GF-D8 (cell line): ENCODE results near the gene PDZD2.
"Not testable (repeated sequence)": the region's sequence is repeated elsewhere in the genome, so short reads cannot be mapped to it uniquely, and the experiment has no call there.

Experiments used
- DNase-seq: peaks from one replicate; lab custom pipeline; 2025; lab: John Stamatoyannopoulos, UW

PDZD2 gene

GRCh38 chr5:32102254-32102986 is 463.5 kb downstream of the PDZD2 start:
- DNase-seq: no peak

GRCh38 chr5:32103521-32103920 is 464.6 kb downstream of the PDZD2 start:
- no peak for DNase-seq

- no peak for DNase-seq
Measured at GRCh38 chr5:32107291-32107690, 468.4 kb downstream of the PDZD2 start.

DNA sequence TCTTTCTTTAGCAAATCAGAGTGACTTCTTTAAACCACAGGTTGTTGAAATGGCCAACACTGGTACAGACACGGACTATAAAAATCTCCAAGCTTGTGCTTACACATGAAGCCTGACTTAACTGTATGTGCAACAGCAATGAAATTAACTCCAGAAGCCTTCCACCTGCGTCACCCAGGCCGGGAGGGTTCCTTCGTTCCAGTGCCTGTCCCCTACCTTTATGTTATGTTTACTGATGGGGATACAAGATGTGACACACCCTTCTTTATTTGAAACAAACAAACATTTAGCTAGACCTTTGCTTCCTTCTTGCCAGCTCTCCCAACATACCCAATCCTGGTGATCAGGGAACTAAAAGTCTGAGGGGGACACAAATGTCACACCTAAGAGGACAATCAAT is 469.2 kb downstream of the PDZD2 start:
- DNase-seq: no peak

DNA sequence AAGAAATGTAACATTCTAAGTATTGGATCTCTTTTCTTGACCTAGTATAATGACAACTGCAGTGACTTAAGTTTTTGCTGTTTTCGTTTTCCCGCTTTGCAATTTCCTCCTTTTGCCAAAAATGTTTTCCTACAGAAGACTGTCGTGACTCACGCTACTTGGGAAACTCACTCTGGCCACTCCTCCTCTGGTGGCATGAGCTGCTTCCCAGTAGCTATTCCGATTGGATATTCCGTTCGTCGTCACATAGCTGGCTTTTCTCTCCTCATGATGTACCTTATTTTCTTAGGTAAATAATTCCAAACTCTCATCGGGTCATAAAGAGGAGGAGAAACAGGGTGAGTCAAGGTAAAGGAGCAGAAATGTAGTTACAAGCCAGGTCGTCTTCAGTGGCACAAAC is 470.3 kb downstream of the PDZD2 start:
- DNase-seq: no peak

DNA sequence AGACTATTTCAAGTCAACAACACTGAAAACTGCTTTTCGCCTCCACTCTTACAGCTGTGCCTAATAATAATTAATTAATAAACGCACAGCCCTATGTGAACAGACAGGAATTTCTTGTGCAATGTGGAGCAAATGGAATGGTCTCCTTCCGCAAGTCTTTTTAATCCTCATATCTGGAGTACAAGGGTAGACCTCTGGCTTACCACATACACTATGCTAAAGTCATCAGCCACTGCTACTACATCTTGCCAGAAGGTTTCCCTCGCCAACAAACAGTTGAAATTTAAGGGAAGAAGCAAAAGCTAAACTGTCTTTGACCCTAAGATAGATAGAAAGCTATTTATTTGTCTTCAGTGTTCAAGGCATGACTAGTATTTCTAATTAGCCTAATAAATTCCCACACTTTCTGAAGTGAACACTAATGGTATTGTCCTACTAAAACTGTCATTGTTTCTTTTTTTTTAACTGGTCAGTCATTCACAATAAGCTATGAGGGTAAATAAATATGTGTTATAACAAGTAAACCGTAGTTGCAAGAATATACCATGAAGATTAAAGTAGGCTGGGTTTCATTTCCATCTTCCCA is 471.3 kb downstream of the PDZD2 start:
- DNase-seq: no peak

DNA sequence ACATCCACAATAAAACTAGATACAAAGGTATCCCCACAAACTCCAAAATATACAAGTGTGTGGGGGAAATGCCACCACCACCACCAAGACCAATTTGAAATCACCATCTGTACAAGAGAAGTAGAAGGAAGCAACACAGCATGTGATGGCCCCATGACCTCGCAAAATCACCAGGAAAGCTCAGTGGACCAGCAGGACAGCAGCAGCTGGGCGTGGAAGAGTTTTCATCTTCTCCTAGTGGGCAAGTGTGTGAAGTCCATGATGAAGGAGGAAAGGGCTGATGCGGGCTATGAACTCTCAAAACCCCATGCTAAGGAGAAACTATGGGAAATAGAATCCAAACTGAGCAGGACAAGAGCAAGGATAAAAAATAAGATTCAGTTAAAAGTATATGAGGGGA is 477.1 kb downstream of the PDZD2 start:
- DNase-seq: no peak

- no peak for DNase-seq
Measured at GRCh38 chr5:32116574-32117313, 477.8 kb downstream of the PDZD2 start.

- DNase-seq: not testable (repeated sequence)
Measured at GRCh38 chr5:32118922-32119321, 480.0 kb downstream of the PDZD2 start.

- DNase-seq: no peak
Measured at GRCh38 chr5:32123058-32123805, 484.3 kb downstream of the PDZD2 start.

GRCh38 chr5:32123889-32124676 is 485.2 kb downstream of the PDZD2 start:
- no peak for DNase-seq

- DNase-seq: no peak
Measured at GRCh38 chr5:32126691-32127090, 487.8 kb downstream of the PDZD2 start.

GRCh38 chr5:32127711-32128110 is 488.8 kb downstream of the PDZD2 start:
- DNase-seq: no peak

DNA sequence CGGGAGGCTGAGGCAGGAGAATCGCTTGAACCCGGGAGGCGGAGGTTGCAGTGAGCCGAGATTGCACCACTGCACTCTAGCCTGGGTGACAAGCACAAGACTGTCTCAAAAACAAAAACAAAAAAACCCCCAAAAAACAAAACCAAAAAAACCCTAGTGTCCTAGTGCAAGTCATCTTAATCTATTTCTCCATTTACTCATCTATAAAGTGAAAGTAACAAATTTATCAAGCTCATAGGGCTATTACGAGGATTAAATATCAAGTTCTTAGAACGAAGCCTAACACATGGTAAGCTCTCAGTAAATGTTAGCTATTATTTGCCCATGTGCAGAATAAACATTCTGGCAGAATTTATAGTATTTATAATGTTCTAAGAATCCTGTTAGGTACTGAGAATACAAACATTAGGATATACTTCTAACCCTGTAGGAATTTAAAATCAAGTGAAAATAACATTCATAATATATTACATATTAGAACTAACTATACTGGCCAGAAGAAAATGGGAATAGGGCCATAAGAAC is 490.2 kb downstream of the PDZD2 start:
- DNase-seq: no peak

- no peak for DNase-seq
Measured at GRCh38 chr5:32130865-32131264, 491.9 kb downstream of the PDZD2 start.

DNA sequence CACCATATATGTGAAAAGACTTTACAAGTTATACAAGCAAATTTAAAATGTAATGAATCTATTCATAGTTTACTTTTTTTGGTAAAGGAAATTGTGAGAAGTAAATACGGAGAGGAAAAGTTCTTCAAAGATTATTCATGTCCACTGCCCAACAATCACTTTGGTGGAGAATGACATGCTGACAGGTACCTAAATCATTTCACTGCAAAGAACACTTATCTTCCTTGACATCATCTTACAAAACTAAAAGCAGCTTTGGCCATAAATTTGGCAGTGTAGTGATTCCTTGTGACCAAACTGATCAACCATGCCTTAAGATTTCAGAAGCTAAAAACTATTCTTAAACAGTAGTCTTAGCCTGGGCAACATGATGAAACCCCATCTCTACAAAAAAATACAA is 492.7 kb downstream of the PDZD2 start:
- DNase-seq: no peak

DNA sequence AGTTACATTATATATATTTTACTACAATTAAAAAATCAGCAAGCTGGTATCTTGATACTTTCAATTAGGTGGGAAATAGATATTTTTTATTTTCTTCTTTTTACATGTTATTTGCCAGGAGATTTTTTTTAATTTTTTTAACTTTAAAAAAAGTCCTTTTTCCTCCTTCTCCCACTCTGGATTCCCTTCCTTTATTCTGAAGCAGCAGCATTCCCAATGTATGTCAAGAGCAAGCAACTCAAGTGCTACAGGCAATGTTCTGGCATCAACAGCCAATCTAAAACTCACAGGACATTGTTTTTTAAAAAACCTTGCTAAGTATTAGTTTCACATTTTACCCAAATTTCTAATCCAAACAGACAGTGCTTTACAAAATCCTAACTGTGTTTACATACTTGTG is 493.8 kb downstream of the PDZD2 start:
- DNase-seq: no peak

- DNase-seq: no peak
Measured at GRCh38 chr5:32135086-32135485, 496.2 kb downstream of the PDZD2 start.

DNA sequence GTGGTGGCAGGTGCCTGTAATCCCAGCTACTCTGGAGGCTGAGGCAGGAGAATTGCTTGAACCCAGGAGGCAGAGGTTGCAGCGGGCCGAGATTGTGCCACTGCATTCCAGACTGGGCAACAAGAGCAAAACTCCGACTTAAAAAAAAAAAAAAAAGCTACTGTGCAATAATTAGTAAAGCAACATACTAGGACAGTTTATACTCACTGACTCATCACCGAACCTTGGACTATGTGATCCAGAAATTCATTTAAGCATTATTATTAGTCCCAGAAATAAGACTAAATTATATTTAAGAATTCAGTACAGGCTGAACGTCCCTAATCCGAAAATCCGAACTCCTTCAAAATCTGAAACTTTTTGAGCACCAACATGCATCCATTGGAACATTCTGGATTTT is 497.4 kb downstream of the PDZD2 start:
- DNase-seq: no peak

DNA sequence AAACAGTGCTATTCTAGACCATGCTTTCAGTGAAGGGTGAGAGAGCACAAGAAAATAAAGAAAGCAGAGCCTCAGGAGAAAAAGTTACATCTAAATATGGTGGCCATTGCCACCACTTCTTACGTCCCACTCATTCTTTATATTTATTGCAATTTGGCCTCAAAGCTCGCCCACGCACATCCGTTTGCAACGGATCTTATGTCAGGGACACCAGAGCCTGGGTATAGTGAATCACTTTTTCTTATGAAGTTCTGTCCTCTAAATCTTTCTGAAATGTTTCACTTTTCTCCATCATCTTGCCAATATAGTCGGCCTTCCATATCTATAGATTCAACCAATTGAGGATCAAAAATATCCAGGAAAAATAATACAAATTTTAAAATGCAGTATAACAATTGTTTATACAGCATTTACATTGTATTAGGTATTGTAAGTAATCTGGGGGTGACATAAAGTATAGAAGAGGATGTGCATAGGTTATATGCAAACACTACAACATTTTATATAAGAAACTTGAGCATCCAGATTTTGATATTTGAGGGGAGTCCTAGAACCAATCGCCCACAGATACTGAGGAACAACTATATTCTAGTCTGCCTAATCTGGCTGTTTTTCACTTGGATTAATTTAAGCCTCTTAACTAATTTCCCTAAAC is 500.0 kb downstream of the PDZD2 start:
- DNase-seq: no peak
